Measurements from ENCODE around the gene HCCS. TPM values are rescaled to one million over a fixed set of nuclear protein-coding genes. Genes with fewer than 3 reads are reported as not detected.
A peak's percentile ranks its signal among the peaks of the same experiment; 100 is the strongest.
"Not testable (repeated sequence)": the region's sequence is repeated elsewhere in the genome, so short reads cannot be mapped to it uniquely, and the experiment has no call there.

Gene HCCS
- total RNA-seq, 1 experiment from 2014 or later = 59.6 TPM

DNA sequence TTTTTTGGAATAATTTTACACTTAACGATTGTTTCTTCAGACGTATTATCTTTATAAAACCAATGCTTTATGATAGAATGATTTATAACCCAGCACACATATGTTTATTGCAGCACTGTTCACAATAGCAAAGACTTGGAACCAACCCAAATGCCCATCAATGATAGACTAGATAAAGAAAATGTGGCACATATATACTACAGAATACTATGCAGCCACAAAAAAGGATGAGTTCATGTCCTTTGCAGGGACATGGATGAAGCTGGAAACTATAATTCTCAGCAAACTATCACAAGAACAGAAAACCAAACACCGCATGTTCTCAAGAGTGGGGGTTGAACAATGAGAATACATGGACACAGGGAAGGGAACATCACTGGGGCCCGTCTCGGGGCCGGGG is 12.0 kb downstream of the HCCS start:
- DNase-seq (ENCODE audit: low spot score) = not testable (repeated sequence)

DNA sequence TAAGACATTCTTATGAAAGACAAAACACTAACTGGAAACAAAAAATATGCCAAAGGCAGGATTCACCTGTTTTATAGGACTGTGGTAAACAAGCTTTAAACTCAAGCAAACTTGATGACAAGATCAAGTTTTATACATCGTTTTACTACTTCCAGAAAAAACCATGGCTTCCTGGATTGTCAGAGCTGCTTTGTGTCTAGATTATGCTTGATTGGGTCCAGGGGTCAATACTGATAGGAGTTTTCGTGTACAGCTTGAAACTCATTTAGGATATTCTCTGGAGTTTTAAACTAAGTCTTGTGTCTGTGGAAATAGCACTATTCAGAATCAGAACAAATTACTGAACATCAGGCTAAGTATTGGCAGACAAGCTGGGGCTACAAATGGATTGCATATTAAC is 13.0 kb downstream of the HCCS start:
- no peak for DNase-seq (ENCODE audit: low spot score)

DNA sequence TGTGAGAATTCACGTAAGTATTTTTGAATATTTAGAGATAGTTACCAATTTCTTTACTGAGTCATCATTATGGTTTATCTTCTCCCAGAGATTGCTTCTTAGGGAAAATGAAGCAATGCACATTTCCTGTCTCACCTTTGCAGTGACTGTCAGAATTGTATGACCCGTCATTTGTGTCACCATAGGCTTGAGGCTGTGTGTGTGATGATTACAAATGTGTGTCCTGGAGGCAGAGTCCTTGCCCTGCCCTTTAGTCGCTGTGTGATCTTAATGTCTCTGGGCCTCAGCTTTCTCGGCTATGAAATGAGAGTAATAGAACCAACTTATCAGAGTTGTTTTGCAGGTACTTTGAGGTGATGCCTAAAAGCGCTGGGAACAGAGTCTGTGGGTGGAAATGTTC is 13.9 kb downstream of the HCCS start:
- no peak for DNase-seq (ENCODE audit: low spot score)

DNA sequence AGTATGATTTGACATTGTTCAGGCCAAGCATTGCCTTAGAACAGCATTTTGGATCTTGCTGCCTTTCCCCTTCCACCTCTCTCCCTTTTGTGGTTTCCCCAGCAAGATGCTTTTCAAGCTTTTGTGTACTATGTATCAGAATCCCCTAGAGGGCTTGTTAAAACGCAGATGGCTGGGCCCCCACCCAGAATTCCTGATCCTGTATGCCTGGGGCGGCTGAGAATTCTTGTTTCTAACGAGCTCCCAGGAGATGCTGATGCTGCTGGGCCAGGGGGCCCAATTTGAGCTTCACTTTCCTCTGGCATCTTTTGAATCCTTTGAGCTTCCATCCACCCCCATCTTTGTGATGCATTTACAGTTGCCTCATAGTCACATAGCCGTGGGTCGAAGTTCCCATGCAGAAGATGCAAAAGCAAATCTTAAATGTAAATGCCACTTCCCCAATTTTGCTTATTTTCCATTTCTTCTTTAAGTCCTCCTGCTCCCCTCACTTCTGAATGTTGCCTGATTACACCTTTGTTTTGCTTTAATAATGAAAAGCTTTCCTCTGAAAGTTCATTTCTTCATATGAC is 18.5 kb downstream of the HCCS start:
- no peak for DNase-seq (ENCODE audit: low spot score)

DNA sequence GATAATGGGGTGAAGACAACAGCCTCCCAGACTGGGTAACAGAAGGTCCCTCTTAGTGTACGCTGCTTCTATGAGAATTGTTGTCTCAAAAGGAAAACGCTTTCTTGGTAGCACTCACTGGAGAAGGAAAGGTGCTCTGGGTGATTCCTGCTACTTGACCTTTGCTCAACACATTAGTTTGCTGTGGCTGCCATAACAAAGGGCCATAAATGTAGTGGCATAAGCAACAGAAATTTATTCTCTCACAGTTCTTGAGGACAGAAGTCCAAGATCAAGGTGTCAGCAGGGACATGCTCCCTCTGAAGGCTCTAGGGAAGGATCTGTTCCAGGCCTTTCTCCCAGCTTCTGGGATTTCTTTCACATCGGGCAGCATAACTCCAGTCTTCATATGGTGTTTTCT is 19.0 kb downstream of the HCCS start:
- no peak for DNase-seq (ENCODE audit: low spot score)

DNA sequence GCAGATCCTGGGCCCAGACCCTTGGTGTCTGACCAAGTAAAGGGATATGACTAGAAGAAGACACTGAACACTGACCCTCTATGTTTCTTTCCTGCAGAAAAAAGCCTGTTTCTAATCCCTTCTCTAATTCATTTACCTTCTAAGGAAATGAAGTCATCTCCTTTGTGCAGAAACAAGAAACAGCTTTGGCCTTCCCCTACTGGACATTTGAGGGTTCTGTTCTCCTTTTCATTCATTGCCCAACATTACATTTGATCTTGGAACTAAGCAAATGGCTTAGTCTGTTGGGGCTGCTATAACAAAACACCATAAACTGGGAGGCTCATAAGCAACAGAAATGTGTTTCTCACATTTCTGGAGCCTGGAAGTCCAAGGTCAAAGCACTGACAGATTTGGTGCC is 20.0 kb downstream of the HCCS start:
- DNase-seq (ENCODE audit: low spot score) = no peak

DNA sequence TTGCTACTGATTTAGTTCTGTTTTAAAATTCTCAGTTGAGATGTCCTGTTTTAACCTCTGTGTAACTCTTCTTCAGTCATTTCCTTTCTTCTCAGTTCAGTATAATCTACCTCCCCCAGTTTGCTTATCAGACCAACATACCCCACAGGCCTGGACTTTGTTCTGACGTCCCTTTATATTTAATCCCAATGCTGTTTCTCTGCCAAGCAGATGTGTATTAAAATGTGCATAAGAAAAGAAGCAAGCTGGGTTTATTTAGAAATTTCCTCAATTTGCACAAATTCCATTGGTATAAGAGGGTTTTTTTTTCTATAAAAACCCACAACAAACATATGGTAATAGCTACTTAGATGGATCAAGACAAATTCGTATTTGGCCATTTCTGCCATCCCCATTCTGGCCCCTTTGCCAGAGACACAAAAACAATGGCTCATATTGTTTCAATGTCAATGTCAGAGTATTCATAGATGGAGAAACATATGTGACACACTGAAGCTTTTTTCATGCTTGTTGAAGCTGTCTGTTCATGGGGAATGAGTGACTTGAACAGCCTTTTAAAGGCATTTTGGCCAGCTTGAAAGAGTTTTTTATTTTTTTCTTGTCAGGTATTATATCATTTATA is 24.5 kb downstream of the HCCS start:
- DNase-seq (ENCODE audit: low spot score) = no peak

DNA sequence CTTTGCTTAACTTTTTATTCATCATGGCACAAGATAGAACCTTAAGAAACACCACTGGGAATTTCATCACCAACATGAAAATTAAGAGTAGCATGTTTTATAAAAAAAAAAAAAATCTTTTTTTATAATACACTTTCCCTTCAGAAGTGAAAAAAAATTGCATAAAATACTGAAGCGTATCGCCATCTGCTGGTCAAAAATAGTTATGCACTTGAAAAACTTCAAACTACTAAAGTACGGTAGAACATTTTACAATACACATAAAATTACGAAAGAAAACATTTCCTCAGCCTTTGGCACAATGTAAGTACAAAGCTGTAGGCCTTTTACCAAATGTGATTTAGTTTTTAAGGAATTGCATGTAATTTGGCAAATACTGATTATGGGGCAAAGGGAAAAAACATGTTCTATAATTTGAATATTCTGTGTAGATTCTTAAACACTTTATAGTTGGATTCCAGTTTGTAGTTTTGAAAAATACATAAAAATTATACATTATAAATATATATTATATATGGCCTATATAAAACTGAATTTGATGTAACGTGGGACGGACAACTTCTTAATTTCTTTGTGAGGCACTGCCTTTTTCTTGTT is 26.5 kb downstream of the HCCS start:
- peak; percentile 14 for DNase-seq (ENCODE audit: low spot score)

DNA sequence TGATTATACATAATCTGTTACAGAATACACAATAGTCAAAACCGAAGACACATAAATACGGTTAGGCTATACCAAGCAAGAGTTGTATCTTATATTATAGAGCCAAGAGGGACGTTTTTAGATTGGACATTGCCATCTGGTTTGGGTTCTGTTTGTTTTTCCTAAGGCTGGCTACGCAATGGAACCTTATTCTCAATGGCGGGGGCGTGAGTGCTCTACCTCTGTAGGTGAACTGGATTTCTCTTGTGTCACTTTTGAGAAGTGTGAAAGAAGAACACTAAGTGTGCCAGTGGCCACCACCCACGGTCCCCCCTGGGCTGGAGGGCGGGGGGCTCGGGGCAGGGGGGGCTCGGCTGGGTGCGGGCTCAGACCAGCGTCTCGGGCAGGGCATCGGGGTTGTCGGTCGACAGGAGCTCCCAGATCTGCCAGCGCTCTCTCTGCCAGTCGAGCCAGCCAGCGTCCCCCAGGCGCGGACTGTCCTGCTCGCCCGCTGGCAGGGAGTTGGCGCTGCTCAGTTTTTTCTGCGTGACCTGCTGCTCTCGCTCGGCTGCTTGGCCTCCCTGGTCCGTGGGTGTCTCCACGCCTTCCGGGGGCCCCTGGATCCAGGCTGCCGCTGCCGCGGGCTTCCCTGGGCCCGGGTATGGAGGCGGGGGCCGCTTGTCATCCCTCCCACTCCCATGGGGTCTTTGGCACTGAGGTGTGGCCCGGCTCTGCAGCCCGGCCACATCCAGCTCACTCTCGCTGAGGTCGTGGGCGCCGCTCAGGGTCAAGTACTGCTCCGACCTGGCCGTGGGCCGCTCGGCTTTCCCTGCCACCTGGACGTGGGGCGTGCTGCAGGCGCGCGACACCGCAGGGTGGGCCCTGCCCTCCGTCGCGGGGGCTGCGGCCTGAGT is 27.6 kb downstream of the HCCS start:
- DNase-seq (ENCODE audit: low spot score) = no peak

DNA sequence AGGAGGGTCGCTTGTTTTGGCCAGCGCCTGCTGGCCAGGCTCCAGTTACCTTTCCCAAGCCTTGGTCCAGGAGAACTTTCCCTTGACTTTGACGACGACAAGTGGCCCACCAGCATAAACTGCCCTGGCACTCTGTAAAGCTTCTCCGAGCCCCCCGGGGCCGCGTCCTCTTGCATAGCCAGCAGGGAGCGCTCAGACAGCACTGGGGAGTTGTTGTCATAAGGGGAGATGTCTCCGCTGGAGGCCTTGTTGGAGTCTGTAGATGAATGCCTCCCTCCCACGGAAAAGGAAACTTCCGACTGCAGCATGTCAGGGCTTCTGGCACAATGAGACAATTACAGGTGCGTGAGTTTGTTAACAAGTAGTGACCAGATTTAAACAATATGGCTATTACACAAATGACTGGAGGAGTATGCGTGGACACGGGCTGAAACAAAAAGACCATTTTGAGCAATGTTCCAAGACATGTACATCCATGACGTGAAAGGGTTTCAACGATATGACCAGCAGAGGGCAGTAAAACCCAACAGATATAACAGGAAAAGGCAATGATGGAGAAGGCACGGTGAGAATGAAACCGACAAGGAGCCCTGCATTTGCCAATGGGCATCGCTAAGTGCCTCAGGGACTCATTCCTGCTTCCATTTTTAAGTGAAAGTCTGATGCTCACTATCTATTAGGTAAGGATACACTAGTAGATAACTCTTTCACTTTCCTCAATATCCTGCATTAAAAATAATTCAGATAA is 33.0 kb downstream of the HCCS start:
- peak; percentile 74 for DNase-seq (ENCODE audit: low spot score)

DNA sequence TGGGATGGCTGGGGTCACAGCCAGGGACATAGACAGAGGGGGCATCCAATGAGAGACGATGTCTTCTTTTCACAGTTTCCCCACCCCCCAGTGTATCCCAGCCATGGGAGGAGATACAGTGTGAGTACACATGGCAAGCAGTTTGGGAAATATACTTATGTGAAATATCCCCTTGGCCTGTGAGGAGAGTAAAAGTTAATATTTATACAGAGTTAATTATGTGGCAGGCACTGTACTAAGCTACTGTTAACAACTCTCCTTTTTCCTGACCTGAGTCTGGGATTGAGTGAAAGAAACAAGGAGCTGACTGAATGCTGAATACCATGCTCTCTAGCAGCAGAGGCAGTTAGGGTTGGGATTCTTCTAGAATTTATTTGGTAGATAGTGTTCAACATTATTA is 35.3 kb downstream of the HCCS start:
- DNase-seq (ENCODE audit: low spot score) = no peak

DNA sequence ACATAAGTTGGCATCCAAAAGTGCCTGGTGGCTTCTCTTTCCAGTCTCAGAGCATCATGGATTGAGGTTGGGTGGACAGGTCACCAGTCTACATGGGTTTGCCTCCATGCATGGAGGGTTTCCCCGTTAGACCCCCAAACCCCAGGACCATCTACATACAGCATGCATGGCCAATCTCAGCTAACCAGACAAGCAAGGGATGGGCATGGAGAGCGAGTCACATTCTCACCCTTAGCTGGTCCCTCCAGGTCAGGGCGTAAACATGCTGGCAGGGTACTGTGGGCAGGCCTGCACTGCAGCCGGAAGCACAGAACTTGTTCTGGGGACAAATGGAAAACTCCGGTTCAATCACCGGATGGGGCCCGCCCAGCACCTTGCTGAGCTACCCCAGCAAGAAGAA is 37.3 kb downstream of the HCCS start:
- no peak for DNase-seq (ENCODE audit: low spot score)

DNA sequence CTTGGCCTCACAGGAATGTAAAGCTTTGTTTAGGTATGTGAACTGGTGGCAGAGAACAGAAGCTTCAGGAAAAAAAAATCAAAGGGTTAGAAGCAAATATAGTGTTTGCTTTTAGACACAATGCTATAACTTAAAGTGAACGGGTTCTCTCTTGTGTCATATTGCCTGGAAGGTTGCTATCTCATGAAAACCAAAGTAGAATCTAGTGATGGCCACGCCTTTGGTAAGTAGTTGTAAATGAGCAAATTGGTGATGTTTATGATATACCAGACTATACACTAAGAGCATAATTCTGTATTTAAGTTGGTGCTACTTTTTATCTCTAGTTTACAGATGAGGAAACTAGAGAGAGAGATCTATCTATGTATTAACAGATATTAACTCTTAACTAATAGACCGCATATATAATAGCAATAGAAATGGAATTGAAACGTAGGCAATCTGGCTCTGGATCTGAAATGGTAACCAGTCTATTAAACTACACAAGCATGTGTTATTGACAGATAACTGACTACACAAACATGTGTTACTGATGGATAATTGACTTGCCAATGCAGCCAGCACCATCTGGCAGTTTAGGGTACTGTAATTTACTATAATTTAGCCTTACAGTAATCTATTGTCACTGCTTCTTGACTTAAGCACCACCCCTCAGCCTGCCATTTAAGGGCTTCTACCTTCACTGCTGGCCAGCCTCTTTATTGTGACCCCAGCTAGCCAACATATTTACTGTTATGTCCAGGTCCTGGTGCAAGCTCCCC is 40.8 kb downstream of the HCCS start:
- no peak for DNase-seq (ENCODE audit: low spot score)

DNA sequence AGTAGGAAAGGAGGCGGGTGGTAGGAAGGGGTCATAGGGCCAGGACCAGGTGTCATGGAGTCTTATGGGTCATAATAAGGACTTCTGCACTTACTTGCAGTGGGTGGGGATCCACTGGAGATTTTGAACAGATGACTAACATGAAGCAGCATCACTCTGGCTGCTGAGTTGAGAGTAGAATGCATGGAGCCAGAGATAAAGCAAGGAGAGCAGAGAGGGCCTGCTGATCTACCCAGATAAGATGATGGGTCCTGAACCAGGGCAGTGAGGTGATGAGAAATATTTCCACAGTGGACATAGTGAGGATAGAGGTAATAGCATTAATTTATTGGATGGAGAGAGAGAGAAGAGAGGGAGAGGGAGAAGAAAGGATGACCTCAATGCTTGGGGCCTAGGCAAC is 48.0 kb downstream of the HCCS start:
- DNase-seq (ENCODE audit: low spot score) = no peak

DNA sequence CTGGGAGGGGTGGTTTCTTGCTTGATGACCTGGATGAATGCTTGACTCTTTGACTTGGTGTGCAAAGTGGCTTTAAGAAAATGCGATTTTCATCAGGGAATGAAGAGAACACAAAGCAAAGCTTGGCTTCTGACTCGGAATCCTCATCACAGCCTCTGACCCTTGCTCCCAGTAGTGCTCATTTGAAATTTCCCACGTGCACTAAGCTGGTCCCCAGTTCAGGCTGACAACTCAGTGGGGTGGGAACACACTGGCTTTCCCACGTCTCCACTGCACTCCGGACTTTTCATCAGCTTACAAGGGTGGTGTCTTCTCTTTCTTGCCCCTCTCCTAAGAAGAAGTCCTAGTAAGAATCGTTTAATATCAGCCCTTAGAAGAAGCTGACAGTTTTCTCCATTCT is 53.3 kb downstream of the HCCS start:
- DNase-seq (ENCODE audit: low spot score) = no peak

DNA sequence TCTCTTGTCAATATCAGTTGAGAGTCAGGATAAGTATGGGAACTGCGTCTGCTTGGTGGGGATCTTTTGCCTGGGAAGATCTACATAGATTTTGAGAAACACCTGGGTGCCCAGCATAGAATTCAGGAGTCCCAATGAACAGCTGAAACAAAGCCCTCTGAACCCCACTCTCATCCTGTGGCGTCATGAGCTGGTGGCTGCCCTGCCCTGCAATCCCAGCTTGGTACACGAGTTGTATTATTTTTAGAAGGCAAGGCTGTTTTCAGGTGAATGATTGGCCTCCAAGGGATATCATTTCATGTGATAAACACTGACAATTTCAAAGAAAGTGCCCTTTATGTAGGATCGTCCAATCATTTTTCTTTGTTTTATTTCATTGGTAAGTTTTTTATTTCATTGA is 60.8 kb downstream of the HCCS start:
- DNase-seq (ENCODE audit: low spot score) = no peak

DNA sequence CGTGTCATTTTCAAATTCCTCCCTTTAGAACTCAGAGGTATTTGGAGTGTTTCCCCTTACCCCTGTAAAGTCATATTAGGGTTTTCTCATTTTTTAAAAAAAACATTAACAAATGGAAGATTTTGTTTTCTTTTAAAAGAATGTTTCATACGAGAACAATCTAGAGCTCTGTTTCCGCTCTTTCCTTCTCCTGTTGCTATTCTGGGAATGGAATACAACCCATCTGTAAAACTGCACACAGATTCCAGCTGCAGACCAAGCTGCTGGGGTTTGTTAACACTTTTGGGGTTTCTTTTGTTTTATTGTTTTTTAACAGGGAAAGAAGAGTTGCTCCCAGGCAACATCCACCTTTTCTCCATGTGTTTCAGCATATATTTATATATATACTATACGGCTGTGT is 61.3 kb downstream of the HCCS start:
- no peak for DNase-seq (ENCODE audit: low spot score)

All from A172 (cell line).